Activated naive CD4-positive, alpha-beta T cell treated with anti-CD3 and anti-CD28 coated beads, Interleukin-2, amount 50 U/mL, for 16 hours (primary cell): ENCODE data around the gene TFF1.

Experiments used
- DNase-seq: peaks from one replicate; pipeline ENCODE4 v3.0.0-alpha.2; 2020

Gene TFF1

GRCh38 chr21:42340187-42341050 is 25.9 kb downstream of the TFF1 start:
- no peak for DNase-seq

GRCh38 chr21:42338729-42339715 is 27.3 kb downstream of the TFF1 start:
- DNase-seq = no peak

DNA sequence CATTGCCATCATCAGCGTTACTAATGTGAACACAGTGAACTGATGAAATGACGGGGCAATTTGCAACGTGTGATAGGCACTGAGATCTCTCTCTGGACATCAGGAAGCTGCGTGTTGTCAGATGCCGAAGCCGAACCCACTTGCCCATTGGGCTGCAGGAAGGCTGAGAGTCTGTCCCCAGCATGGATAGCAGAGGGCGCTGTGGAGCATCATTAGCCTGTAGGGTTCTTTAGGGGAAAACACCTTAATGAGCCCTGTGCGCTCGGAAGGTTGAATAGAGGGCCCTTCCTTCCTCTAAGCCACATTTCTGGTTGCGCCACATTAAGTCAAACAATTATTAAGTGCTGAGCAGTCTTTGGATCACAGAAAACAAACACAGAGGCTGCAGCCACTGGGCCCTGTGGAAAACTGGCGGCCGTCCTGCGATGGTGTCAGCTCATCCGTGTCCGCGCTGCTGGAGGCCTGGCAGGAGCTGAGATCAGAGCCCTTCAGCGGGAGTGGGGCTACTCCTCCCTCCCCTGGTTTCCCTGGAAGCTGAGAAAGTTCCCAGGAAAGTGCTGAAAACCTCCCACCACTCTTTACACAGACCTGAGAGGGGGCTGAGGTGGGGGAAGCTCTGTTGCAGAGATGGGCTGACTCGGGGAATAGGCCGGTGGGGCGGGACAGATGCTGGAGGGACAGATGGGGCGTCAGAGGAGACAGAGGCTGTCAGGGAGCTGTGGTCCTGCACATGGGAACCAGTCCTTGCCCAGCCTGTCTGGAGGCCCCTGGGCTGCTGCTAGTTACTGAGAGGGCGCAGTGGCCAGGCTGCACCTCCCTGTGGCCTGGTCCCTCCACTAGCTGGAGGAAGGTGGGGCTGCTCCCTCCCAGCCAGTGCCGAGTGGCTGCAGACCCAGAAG is 28.3 kb downstream of the TFF1 start:
- peak; percentile 86 for DNase-seq

- DNase-seq = no peak
Measured at GRCh38 chr21:42337276-42337675, 29.1 kb downstream of the TFF1 start.

DNA sequence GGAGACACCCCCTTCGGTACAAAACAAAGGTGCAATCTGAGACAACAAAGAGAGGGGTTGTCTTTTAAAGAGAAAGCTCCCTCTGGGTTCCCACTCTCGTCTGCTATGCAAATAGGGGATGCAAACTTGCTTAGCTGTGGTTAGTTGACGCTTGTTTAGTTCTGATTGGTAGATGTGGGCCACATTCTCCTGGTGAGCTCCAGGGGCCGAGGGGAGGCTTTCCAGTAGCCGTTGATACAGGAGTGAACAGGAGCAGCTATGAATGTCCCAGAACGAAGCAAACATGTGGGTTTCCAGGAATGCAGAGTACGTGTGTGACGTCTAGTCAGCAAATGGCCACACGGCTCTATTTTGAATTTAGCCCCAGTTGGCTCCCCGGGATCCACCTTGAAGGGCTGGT is 30.3 kb downstream of the TFF1 start:
- no peak for DNase-seq

DNA sequence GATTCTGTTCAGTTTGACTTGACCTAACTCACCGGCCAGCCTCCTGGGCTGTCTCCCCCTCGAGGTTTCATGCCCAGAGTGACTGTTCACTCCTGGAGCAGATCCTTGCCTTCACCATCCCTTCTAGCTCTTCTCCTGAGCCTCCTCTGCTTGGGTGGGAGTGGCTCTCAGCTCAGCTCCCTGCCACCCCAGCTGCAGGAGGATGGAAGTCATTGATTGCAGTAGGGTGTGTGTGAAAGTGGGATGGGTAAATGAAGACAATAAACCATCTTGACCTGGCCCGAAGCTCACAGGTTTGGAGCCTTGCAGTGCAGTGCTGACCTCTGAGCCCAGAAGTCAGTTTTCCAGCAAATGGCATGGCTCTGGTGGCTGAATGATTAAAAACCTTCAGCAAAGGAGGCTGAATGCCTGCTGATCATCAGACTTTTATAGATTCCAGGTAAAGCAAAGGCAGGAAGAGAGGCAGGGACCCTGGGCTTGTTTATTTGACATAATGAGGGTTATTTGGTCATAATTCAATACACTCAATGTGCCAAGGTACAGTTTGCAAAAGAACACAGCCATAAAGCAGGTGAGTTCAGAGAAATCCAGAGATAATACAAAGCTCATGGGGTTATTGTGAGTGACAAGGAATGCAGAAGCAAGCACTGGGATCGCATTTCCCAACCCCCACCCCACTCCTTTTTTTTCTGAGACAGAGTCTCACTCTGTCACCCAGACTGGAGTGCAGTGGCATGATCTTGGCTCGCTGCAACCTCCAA is 33.6 kb downstream of the TFF1 start:
- DNase-seq = no peak

DNA sequence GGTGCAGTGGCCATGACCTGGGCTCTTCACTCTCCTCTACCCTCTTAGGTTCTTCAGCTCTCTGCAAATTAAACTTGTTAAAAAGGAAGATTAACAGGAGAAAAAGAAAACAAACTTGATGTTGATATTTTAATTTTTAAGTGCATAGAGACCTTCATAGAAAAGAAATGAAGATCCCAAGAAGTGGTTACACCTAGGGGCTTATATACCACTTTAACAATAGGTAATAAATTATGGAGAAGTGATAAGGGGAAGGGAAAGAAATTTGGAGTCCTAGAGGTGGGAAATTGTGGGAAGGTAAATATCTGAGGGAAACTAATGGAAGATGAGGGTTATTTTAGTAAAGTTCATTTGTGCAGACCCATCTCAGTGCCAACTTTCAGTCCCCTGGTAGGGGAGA is 34.7 kb downstream of the TFF1 start:
- no peak for DNase-seq

DNA sequence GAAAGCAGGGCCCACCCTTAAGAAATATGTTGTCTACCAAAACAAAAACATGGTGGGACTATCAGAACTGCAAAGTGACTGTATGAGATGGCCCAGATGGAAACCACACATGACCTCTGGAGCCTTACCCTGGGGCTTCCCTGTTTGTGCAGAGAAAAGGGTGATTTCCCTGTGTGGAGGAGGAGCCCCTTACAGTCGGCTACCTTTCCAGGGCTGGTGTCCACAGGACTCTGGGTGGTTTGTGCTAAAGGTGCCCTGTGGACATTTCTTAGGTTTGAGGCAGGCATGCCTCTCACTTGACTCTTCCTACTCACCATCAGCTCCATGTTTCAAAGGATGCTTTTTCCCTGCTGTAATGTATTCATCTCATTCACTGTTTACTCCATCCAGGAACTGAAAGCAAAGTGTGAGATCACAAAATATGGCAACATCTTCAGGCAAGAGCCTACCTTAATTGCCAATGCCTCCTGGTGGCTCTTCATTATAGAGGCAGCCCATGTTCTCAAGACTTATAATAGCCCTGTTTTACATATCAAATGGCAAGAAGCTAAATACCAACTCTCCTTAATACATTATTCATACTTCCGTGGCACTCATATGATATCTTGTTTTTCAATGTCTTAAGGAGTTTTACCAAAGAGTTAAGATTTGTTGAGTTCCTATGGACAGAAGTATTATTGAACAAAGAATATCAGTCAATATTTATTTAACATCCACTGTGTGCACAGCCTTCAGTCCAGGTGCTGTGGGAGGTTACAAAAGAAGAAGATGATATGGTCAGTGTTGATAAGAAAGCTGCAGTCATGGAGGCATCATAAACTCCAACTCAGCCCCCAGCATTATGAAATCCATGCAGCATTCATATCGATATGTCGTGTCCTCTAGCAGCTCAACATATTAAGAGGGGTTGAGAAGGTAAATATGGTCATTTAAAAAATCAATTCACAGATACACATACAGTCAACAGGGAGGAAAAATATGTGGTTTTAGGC is 35.7 kb downstream of the TFF1 start:
- no peak for DNase-seq

GRCh38 chr21:42324896-42325295 is 41.4 kb downstream of the TFF1 start:
- DNase-seq = no peak

- DNase-seq = no peak
Measured at GRCh38 chr21:42321845-42322244, 44.5 kb downstream of the TFF1 start.

DNA sequence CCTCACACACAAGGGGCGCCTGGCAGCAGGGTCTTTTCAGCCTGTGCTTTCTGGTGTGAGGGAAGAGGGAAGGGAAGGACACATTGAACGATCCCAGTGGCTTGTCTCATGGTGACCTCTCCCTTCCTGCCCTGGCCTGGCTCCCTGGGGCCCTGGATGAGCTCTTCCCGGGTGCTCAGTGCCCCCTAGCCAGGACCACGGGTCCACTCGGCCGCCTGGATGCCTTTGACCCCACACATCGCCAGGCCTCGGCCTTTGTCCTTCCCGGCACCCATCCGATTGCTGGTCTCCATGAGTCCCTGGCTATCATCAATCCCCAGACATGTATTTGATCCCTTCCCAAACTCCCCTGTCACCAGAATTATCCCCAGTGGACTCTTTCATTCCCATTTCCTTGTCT is 45.1 kb downstream of the TFF1 start:
- no peak for DNase-seq

GRCh38 chr21:42320791-42321190 is 45.5 kb downstream of the TFF1 start:
- no peak for DNase-seq

DNA sequence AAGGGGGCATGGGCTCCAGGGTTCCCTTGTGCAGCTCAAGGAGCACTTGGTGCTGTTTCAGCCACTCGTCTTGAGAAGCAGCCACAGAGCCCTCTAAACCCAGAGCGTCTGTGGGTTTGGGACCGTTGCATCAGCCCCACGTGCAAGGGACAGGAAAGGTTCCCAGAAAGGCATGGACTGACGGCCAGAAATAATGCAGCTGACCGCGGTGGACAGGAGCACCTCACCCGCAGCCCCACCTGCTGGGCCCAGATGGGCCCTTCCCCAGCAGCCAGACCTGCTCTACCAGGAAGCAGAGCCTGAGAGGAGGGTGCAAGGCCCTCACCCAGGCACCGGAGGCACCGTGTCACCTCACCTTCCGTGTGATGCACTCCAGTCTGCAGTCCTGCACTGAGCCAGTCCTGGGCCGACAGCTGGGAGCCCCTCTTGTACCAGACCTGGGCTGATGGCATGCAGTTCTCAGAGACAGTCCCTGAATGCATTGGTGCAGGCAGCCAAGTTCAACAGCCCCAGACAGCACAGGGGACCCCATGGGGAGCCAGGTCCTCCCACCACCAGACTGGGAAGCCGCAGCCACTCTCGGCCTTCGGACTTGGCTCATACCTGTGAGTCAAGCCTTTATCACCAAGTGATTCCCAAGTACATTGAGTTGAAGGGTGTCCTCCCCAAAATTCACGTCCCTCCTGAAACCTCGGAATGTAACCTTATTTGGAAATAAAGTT is 46.3 kb downstream of the TFF1 start:
- DNase-seq = no peak

DNA sequence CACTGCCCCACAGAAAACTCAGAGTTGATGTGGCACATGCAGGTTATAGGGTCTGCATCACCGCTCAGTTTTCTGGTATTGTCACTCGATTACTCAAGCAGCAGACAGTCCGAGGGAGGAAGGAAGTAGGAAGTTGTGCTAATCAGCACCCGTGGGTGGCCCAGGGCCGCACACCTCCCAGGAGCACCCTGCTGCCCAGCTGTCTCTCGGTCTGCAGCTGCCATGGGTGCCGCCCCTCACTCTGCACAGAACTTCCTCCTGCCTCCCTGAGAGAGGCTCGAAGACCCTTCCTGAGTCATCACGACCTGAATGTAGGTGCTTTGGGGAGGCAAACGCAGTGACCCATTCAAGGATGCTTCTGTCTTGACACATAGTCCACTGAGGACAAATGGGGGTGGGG is 47.0 kb downstream of the TFF1 start:
- no peak for DNase-seq

GRCh38 chr21:42317826-42318746 is 48.2 kb downstream of the TFF1 start:
- no peak for DNase-seq

DNA sequence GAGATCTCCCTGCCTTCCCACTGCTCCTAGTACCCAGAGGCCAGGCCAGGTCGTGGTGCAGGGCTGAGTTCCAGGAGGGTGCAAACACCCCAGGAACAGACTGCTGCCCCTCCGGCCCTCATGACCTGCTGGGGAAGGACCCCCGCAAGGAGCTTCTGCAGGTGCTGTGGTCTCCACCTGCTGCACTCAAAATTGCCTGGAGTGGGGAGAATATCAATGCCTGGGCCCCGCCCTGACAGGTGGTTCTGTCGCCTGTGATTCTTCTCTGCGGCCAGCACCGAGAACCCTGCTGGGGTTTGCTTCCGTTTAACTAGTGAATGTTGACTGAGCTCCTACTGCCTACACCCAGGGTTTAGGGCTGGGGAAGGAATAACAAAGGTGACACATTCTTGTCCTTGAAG is 49.0 kb downstream of the TFF1 start:
- no peak for DNase-seq

DNA sequence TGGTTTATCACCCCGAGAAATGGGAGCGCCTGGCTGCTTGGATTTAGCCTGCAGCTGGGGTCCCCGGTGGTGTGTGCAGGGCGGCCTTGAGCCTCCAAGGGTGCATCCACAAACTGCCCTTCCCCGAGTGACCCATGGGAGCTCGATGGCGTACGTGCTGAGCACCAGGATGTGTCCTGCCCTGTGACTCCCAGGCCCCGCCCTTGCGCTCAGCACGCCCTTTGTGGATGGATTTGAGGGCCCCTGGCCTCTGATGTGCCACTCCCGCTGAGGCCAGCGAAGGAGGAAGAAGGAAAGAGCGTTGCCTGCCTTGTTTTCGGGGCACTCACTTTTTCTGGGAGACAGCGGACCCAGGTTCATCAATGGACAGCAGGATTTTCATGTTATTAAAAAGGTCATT is 49.4 kb downstream of the TFF1 start:
- no peak for DNase-seq

DNA sequence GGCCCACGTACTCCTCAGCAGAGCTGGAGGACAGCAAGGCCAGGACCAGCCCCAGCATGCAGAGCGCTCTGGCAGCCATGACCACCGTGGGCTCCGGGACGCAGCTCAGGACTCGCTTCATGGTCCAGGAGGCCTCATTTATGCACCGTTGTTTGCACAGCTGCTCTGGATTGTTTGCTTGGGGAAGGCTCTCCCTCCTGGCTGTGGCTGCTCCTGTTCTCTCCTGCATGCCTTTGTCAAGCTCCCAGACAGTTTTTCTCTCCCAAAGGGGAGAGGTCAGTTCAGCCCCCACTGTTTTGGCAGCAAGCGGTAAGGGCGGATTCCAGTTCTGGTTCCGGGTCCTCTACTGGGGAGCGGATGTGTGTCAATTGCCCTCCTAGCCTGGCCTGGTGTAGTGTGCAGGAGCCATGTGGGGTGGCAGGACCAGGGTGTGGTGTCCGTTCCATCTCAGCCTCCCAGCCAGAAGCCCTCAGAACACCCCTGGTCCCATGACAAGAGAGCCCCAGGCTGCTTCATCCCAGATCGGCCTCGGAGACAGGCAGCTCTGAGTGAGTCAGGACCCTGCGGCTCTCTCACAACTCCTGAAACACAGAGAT is 50.9 kb downstream of the TFF1 start, which contains the start of gene TFF3:
TSS of gene TFF3 (minus strand) at position 114 of the 596 bp plus-strand sequence. CDS start at position 79, 35 bp downstream.
- DNase-seq = no peak
